Measurements from ENCODE around the gene SLC38A3.

DNA sequence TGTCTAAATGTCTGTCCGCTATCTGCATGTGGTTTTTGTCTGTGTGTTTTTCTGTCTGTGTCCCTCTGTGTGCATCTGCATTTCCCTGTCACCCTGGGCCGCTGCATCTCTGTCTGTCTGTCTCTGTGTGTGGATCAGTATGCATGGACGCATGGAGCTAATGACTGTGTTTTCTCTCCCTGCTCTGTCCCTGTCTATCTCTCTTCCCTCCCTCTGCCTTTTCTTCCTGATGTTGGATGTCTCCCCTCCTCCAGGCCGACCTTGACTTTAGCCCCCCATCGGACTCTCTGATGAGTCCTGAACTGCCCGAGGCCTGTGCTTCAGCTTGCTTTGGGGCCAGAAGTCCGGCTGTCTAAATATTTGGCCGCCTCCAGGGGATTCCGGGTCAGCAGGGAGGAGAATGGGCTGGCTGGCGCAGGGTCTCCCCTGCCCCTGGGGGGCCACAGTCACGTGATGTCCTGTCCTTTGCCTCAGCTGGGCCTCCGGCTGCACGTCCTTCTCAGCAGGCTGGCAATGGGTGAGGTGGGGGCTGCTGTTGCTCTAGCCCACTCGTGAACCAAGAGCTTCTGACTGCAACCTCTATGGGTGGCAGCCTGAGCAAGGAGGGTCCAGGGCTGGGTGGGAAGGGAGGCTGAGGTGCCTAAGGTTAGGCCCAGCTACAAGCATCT lies 3.7 kb downstream of the SLC38A3 start:
- TF ChIP-seq, protein P1, sequence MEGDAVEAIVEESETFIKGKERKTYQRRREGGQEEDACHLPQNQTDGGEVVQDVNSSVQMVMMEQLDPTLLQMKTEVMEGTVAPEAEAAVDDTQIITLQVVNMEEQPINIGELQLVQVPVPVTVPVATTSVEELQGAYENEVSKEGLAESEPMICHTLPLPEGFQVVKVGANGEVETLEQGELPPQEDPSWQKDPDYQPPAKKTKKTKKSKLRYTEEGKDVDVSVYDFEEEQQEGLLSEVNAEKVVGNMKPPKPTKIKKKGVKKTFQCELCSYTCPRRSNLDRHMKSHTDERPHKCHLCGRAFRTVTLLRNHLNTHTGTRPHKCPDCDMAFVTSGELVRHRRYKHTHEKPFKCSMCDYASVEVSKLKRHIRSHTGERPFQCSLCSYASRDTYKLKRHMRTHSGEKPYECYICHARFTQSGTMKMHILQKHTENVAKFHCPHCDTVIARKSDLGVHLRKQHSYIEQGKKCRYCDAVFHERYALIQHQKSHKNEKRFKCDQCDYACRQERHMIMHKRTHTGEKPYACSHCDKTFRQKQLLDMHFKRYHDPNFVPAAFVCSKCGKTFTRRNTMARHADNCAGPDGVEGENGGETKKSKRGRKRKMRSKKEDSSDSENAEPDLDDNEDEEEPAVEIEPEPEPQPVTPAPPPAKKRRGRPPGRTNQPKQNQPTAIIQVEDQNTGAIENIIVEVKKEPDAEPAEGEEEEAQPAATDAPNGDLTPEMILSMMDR (IDR thresholded peaks at IDR 0.05) = no peak
- TF ChIP-seq POLR2A (IDR thresholded peaks at IDR 0.05) = no peak
